HG02973 (cell line): ENCODE measurements around the gene COL16A1.

Experiments used
- ATAC-seq: cut with Tn5 transposase; IDR thresholded peaks from one replicate; pipeline ENCODE4 v1.9.1; 2021; ENCODE audit warnings: moderate library complexity; ENCODE audit not compliant: unreplicated experiment

The COL16A1 gene

GRCh38 chr1:31703431-31704270 is at the start of gene COL16A1:
Gene COL16A1, minus strand, starts transcription at chr1:31704017. Its CDS starts 1,824 bp downstream, at chr1:31702193.
- no peak for ATAC-seq

GRCh38 chr1:31752952-31753475 is 49.2 kb upstream of the COL16A1 start:
- no peak for ATAC-seq

- no peak for ATAC-seq
Measured at GRCh38 chr1:31752258-31752657, 48.4 kb upstream of the COL16A1 start.

GRCh38 chr1:31751822-31752241 is 48.0 kb upstream of the COL16A1 start:
- ATAC-seq: no peak

- no peak for ATAC-seq
Measured at GRCh38 chr1:31750858-31751510, 47.2 kb upstream of the COL16A1 start.

GRCh38 chr1:31749785-31750735 is 46.2 kb upstream of the COL16A1 start:
- ATAC-seq: no peak

- ATAC-seq: no peak
Measured at GRCh38 chr1:31748365-31748764, 44.5 kb upstream of the COL16A1 start.

- ATAC-seq: no peak
Measured at GRCh38 chr1:31747304-31747703, 43.5 kb upstream of the COL16A1 start.

- ATAC-seq: no peak
Measured at GRCh38 chr1:31746687-31747086, 42.9 kb upstream of the COL16A1 start.

GRCh38 chr1:31745946-31746670 is 42.3 kb upstream of the COL16A1 start:
- no peak for ATAC-seq

GRCh38 chr1:31745096-31745945 is 41.5 kb upstream of the COL16A1 start:
- ATAC-seq: no peak

- peak; percentile 77 for ATAC-seq
Measured at GRCh38 chr1:31744165-31744888, 40.5 kb upstream of the COL16A1 start.

- no peak for ATAC-seq
Measured at GRCh38 chr1:31742462-31743212, 38.8 kb upstream of the COL16A1 start.

- ATAC-seq: no peak
Measured at GRCh38 chr1:31739346-31739745, 35.5 kb upstream of the COL16A1 start.

GRCh38 chr1:31736675-31737074 is 32.9 kb upstream of the COL16A1 start:
- no peak for ATAC-seq

GRCh38 chr1:31735571-31735970 is 31.8 kb upstream of the COL16A1 start:
- ATAC-seq: no peak

- no peak for ATAC-seq
Measured at GRCh38 chr1:31734582-31735107, 30.8 kb upstream of the COL16A1 start.
